Aorta (tissue), 5 donors: Measurements from ENCODE around the gene S100A4. TPM values are rescaled to one million over a fixed set of nuclear protein-coding genes. Genes with fewer than 3 reads are reported as not detected.

Experiments
- ATAC-seq: fragments of 200-7000 bp; cut with Tn5 transposase; one replicate; pipeline ENCODE4 v1.9.1; 2022; ENCODE audit warnings: moderate library complexity; ENCODE audit not compliant: low FRiP score
- DNase-seq, 2 donors: peaks; one replicate each; pipeline ENCODE4 v3.0.0-alpha.2; 2020
- H3K27ac ChIP-seq, 2 donors: one replicate each; pipeline ENCODE4 v1.5.1; 2013; ENCODE audit warnings: low read length in 2 of 2, mild to moderate bottlenecking in 2 of 2, moderate library complexity in 2 of 2, control low read depth in 1 of 2, inconsistent platforms in 1 of 2, low read depth in 1 of 2
- H3K27me3 ChIP-seq, 2 donors: one replicate each; pipeline ENCODE4 v1.6.1; 2013; ENCODE audit warnings: control low read depth in 1 of 2, low read length in 1 of 2, mild to moderate bottlenecking in 1 of 2, moderate library complexity in 1 of 2; ENCODE audit not compliant: insufficient read depth in 2 of 2, control insufficient read depth in 1 of 2
- H3K36me3 ChIP-seq, 2 donors: one replicate each; pipeline ENCODE4 v1.6.1; 2013; ENCODE audit warnings: control low read depth in 1 of 2, low read length in 1 of 2, mild to moderate bottlenecking in 1 of 2; ENCODE audit not compliant: insufficient read depth in 2 of 2, control insufficient read depth in 1 of 2
- H3K4me1 ChIP-seq, 2 donors: one replicate each; pipeline ENCODE4 v1.6.1; 2013; ENCODE audit warnings: low read length in 2 of 2, control low read depth in 1 of 2, mild to moderate bottlenecking in 1 of 2, moderate library complexity in 1 of 2; ENCODE audit not compliant: insufficient read depth in 2 of 2, control insufficient read depth in 1 of 2
- H3K4me3 ChIP-seq, 2 donors: one replicate each; pipeline ENCODE4 v1.5.1; 2013; ENCODE audit warnings: low read length in 2 of 2, control low read depth in 1 of 2, mild to moderate bottlenecking in 1 of 2
- H3K9me3 ChIP-seq: one replicate; pipeline ENCODE4 v1.6.1; 2013; ENCODE audit warnings: mild to moderate bottlenecking, low read length; ENCODE audit not compliant: control insufficient read depth
- WGBS, 2 donors: extraction: QIAGEN DNeasy Blood & Tissue Kit; methylation state at CpG; one replicate each; pipeline ENCODE4 v1.1.7; 2013; 5-methylcytosine and 5-hydroxymethylcytosine counted together
- intact Hi-C, 2 donors: fragments of 100-400 bp; cut with DNase I; formaldehyde crosslinking; loops; one replicate each; pipeline versions ENCODE4 v1.14.2 to v1.15.0; 2022
- polyA plus RNA-seq, 2 donors: library from polyadenylated mRNA; stranded (reverse); fragments of 200-250 nt; gene quantifications; one replicate each; pipeline ENCODE4 v1.2.3, GENCODE V29; 2013
- total RNA-seq, 2 donors: library from RNA; stranded (reverse); fragmentation: NEBNext Ultra II Directional; extraction: Animal tissue kit (Norgen Biotek cat#: 25700); gene quantifications; one replicate each; pipeline ENCODE4 v1.2.1, GENCODE V29; 2021
- donor health status: healthy with polysubstance abuse.
- donor health status: Bipolar disorder and iron deficiency.
- donor health status: DM: no; HTN: no; CAD: no.
- donor health status: DM: no; HTN: no; CAD: no.
- donor health status: DM: yes; HTN: yes; CAD: no.

S100A4 gene
- total and polyA plus RNA-seq, 4 donors: 406 to 4,033 (median 2,168) TPM

DNA sequence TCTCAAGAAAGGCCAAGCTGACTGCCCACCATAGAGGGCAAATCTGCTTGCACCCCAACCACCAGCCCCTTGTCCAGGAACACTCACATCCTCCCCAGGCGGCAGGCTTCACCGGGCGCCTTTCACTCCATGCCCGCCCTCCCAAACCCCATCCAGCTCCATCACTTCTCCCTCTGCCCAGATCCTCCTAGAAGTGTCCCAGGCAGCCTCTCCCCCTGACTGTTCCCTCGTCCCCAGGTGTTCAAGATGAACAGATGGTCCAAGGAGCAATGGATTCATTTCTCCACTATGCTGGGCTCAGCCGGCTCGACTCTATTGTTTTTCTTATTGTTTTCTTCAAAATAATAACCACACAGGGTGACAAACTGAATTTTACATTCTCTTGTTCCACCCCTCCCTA, 31.9 kb downstream of the S100A4 start:
- no peak overlapping the region for H3K27ac ChIP-seq
- no peaks in the 10 kb centered on the region for H3K27me3 ChIP-seq
- ATAC-seq: no peak
- DNase-seq: no peak
- H3K4me3 ChIP-seq: no peak overlapping the region
- no peaks in the 10 kb centered on the region for H3K36me3 ChIP-seq
- no peaks in the 10 kb centered on the region for H3K4me1 ChIP-seq
- intact Hi-C loops: loop anchor here in 1 of 2 donors (5.0 to 10.0 kb wide), 2 partner anchors 161 to 261 kb away; partner anchors contain the start of gene SLC27A3
- H3K9me3 ChIP-seq: no peaks in the 10 kb centered on the region
- 94 to 97% methylated on average over 7 of the region's 7 CpGs for WGBS, 2 donors

DNA sequence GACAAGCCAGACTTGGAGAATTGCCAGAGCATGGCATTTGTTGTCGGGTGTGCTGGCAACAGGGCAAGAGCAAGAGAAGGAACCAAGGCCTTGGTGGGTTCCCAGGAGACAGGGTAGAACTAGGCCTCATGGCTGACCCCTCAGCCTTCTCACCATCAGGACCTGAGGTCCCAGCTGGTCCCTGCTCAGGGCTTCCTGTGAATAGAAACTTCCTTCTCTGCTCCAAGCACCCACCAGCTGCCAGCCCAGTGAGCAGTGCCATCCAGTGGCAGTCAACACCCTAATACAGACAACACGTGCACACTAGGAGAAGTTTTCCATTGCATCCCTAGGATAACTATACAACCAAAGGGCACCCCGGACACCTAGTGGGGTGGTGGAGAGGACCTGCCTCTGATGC, 32.6 kb downstream of the S100A4 start:
- no peaks in the 10 kb centered on the region for H3K9me3 ChIP-seq
- no peak overlapping the region for H3K4me3 ChIP-seq
- no peaks in the 10 kb centered on the region for H3K36me3 ChIP-seq
- H3K27ac ChIP-seq: no peak overlapping the region
- ATAC-seq: peak; percentile 31
- DNase-seq: peak in 1 of 2 donors; percentile 53
- no peaks in the 10 kb centered on the region for H3K27me3 ChIP-seq
- WGBS, 2 donors: 36 to 40% methylated on average over 3 of the region's 3 CpGs
- intact Hi-C loops: loop anchor here in 1 of 2 donors (5.0 to 10.0 kb wide), 2 partner anchors 161 to 262 kb away; partner anchors contain the start of gene SLC27A3
- H3K4me1 ChIP-seq: no peaks in the 10 kb centered on the region

- Histone ChIP-seq H3K4me3 (no peak overlapping the region), H3K36me3 (no peaks in the 10 kb centered on the region), H3K4me1 (peaks cover 0 to 3% of the 10 kb centered on the region in 2 donors), H3K27ac (no peak overlapping the region), H3K27me3 (no peaks in the 10 kb centered on the region), H3K9me3 (no peaks in the 10 kb centered on the region)
- intact Hi-C loops: loop anchor here (1.0 to 10.0 kb wide), 4 partner anchors 57 to 264 kb away; partner anchors contain the start of gene SLC27A3 (in 1 of the 2)
- ATAC-seq (peak; percentile 74), DNase-seq (peak; percentile 89 to 93)
- 0 to 1% methylated on average over 7 of the region's 7 CpGs for WGBS, 2 donors
These were observed 34.6 kb downstream of the S100A4 start for GRCh38 chr1:153510984-153511410.

GRCh38 chr1:153509729-153510354, 35.8 kb downstream of the S100A4 start:
- Histone ChIP-seq H3K27ac (no peak overlapping the region), H3K27me3 (no peaks in the 10 kb centered on the region), H3K4me1 (peaks cover 0 to 7% of the 10 kb centered on the region in 2 donors), H3K9me3 (no peaks in the 10 kb centered on the region), H3K36me3 (no peaks in the 10 kb centered on the region), H3K4me3 (no peak overlapping the region)
- WGBS, 2 donors: 63 to 66% methylated on average over 4 of the region's 4 CpGs
- no peak for ATAC-seq
- DNase-seq: no peak
- intact Hi-C loops: loop anchor here (5.0 to 10.0 kb wide), 4 partner anchors 102 to 265 kb away; partner anchors contain the start of genes S100A1 (in 1 of the 2), S100A13 (in 1 of the 2), S100A16 (in 1 of the 2) and SLC27A3 (in 1 of the 2)

DNA sequence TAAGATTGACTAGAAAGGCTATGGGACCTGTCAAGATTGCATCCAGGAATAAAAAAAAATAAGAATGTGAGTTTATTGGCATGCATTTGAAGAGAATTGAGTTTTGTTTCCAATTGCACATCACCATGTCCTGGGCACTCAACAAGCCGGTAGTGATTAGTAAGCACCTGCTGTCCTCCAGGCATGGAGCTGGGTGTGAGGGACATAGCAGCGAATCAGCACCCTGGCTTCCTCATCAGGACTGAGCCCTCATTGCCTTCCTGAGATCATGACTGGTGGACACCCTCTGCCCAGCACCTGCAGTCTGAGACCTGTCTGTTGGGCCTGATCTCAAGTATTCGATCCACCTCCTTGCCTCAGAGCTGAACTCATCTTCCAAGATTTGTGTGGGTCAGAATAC, 36.6 kb downstream of the S100A4 start:
- Histone ChIP-seq H3K27me3 (no peaks in the 10 kb centered on the region), H3K36me3 (no peaks in the 10 kb centered on the region), H3K4me1 (peaks cover 0 to 7% of the 10 kb centered on the region in 2 donors), H3K27ac (no peak overlapping the region), H3K4me3 (no peak overlapping the region), H3K9me3 (no peaks in the 10 kb centered on the region)
- intact Hi-C loops: loop anchor here (5.0 kb wide), 2 partner anchors 103 to 118 kb away; partner anchors contain the start of genes S100A1 (in 1 of the 2), S100A13 (in 1 of the 2) and S100A16 (in 1 of the 2)
- ATAC-seq (no peak), DNase-seq (no peak)
- WGBS, 2 donors: 94 to 96% methylated on average over 3 of the region's 3 CpGs

DNA sequence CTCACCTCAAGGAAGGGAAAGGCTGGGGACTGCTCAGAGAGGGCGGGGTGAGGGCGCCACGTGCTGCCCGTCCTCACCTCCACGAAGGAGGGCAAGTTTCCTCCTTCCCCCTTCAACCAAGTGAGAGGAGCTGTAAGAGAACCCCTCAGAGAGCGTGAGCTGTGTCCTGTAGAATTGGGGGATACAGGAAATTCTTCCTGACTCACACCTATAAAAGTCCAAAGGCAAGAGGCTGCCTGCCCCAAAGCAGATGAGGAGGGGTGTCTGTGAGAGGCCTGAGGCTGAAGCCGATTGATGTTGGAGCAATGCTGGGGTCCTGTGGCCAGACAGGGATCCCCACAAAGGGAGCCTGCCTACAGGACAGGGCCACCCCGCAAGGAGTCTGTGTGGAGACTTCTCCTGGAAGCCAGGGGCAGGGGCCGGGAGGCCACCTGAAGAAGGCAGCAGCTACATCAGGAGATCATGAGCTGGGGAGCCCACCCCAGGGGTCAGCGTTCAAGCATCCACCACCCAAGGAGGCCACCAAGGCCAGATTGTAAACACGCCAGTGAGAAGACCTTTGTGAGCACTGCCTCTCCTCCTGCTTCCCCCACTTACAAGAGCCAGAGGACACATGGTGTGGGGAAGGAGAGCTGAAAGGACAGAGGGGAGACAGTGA, 37.6 kb downstream of the S100A4 start:
- Histone ChIP-seq H3K27ac (peak overlapping the region; percentile 1 to 6), H3K4me3 (no peak overlapping the region), H3K4me1 (peaks cover 0 to 7% of the 10 kb centered on the region in 2 donors), H3K36me3 (no peaks in the 10 kb centered on the region), H3K9me3 (no peaks in the 10 kb centered on the region), H3K27me3 (no peaks in the 10 kb centered on the region)
- no peak for ATAC-seq
- DNase-seq: no peak
- WGBS, 2 donors: 78 to 81% methylated on average over 11 of the region's 11 CpGs
- intact Hi-C loops: loop anchor here (5.0 kb wide), 2 partner anchors 104 to 119 kb away; partner anchors contain the start of genes S100A1 (in 1 of the 2), S100A13 (in 1 of the 2) and S100A16 (in 1 of the 2)

DNA sequence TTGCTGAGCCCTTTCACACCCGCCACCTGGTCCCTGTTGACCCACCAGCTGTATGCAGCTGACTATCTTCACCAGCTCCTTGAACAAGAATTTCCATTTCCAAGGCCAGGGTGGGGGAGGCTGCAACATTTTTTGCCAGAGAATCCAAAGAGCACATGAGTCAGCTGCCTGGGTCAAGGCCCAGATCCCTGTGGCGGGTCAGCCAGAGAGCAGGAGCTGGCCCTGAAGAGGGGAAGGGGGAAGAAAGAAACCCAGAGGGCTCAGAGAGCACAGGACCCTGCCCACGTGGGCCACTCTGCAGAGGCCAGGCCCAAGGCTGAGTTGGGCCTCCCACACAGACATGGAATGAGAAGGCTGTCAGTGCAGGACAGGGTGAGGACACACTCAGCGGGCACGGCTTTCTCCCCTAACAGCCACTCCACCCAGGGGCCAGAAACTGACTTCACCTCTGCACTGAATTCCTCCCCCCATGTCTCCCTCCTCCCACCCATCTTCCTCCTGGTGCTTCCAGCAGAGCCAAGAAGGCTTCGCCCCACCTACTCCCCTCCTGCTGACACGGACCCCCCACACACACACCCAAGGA, 38.7 kb downstream of the S100A4 start:
- intact Hi-C loops: loop anchor here (5.0 kb wide), 2 partner anchors 105 to 120 kb away; partner anchors contain the start of genes S100A1 (in 1 of the 2), S100A13 (in 1 of the 2) and S100A16 (in 1 of the 2)
- ATAC-seq: peak; percentile 91
- Histone ChIP-seq H3K4me3 (no peak overlapping the region), H3K36me3 (no peaks in the 10 kb centered on the region), H3K4me1 (peaks cover 0 to 7% of the 10 kb centered on the region in 2 donors), H3K27me3 (no peaks in the 10 kb centered on the region), H3K9me3 (no peaks in the 10 kb centered on the region), H3K27ac (peak overlapping the region; percentile 8 to 14)
- 4 to 6% methylated on average over 7 of the region's 7 CpGs for WGBS, 2 donors
- peak; percentile 91 to 94 for DNase-seq

DNA sequence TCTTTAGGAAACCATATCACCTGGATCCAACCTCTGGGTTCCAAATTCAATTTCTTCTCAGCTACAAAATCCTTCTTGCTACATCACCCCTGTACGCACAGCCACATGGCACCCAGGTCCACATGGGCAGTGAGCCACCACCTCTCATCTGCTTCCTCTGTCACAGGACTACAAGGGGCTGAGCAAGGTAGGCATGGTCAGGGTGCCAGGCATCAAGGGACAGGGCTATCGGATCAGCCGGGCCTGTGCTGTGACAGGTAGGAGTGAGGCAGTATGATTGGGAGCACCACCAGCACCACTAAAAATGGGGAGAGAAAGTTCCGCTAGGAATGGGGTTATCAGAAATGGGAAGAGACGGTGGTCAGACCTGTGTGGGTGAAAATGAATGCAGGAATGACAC, 39.2 kb downstream of the S100A4 start:
- Histone ChIP-seq H3K9me3 (no peaks in the 10 kb centered on the region), H3K27me3 (no peaks in the 10 kb centered on the region), H3K27ac (peak overlapping the region; percentile 8 to 49), H3K36me3 (no peaks in the 10 kb centered on the region), H3K4me3 (no peak overlapping the region), H3K4me1 (peaks cover 0 to 7% of the 10 kb centered on the region in 2 donors)
- DNase-seq (no peak), ATAC-seq (peak; percentile 4)
- WGBS, 2 donors: 34 to 37% methylated on average over 5 of the region's 5 CpGs
- intact Hi-C loops: loop anchor here (5.0 kb wide), 2 partner anchors 106 to 121 kb away; partner anchors contain the start of genes S100A1 (in 1 of the 2), S100A13 (in 1 of the 2) and S100A16 (in 1 of the 2)
